NCI-H82 treated with DMSO at 0.1 percent for 48 hours (cell line): ENCODE data around the gene RBP3.

Experiments
- DNase-seq: peaks from one replicate; lab custom pipeline; 2025; ENCODE audit not compliant: unreplicated experiment; lab: John Stamatoyannopoulos, UW

The RBP3 gene

GRCh38 chr10:47397256-47397655, 49.1 kb downstream of the RBP3 start:
- no peak for DNase-seq

DNA sequence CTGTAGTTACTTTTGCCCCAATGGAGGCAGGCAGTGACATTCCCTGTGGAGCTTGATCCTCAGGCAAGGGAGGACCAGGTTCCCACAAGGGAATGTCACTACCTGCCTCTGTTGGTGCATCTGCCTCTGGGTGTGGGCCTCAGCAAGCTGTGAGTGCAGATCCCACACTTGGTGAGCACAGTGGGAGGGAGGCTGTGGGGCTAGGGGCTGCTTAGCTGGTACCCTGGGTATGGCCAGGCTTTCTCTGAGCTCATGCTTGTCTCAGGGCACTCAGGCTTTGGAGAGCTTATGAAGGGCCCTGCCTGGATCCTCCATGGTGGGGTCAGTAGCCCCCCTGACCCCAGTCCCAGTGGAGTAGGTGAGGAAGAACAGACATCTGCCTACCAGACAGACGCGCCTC, 52.1 kb downstream of the RBP3 start:
- no peak for DNase-seq

- DNase-seq, result no peak
These were observed 52.6 kb downstream of the RBP3 start for GRCh38 chr10:47400786-47401185.

GRCh38 chr10:47401210-47401609, 53.0 kb downstream of the RBP3 start:
- DNase-seq, result no peak

- DNase-seq, result no peak
These were observed 53.9 kb downstream of the RBP3 start for GRCh38 chr10:47401874-47402640.

GRCh38 chr10:47402641-47403301, 54.6 kb downstream of the RBP3 start:
- no peak for DNase-seq

DNA sequence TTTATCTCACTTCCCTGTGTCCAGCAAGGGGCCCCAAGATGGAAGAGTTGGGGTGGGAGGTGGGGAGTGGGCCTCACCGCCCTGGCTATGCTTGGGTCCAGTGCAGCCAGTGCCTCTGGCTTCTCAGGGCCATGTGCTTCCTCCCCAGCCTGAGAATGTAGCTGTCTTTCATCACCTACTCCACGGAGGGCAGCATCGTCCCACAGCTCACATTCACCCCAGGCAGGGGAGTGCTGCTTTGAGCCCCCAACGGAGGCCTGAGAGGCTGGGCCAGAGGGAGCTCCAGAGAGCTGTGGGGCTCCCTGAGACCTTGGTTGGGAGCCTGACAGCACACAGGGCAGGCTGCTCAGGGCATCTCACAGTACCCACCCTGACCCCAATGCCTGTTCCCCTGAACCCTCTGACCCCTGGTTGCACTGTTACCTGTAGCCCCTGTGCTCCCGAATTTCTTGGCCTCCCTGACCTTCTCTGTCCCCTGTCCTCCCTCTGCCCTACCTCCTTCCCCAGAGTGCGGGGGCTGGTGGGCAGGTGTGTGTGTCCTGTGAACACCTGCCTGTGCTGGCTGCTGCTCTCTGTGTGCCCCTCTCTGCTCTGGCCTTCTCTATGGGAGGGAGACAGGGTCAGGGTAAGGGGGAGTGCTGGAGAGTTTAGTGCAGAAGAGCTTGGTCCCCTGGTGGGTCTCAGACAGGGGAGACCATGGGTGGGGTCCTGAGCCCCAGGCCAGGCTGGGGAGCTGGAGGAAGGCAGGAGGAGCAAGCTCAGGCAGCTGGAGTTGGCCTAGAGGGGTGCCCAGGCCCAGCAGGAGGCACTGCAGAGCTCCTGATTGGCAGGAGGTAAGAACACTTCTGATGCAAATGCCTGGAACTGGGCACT, 55.5 kb downstream of the RBP3 start:
- no peak for DNase-seq

DNA sequence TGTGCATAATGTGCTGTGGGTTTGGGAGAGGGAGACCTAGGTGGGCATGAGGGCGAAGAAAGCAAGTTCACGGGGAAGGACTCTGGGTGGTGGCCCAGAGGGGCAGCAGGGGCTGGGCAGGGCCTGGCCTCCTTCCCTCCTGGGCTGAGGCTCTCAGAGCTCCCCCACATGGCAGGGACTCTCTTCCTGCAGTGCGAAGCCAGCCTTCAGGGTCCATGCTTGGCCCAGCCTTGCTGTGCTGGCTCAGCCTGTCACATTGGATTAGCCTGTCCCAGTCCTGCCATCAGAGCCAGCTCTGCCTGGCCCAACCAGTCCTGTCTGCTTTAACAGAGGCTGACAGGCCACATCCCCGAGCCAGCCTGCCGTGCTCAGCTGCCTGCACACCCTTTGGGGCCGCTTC, 56.3 kb downstream of the RBP3 start:
- no peak for DNase-seq

- DNase-seq, result no peak
These were observed 56.8 kb downstream of the RBP3 start for GRCh38 chr10:47404937-47405336.

GRCh38 chr10:47405857-47406547, 57.8 kb downstream of the RBP3 start:
- DNase-seq, result no peak

DNA sequence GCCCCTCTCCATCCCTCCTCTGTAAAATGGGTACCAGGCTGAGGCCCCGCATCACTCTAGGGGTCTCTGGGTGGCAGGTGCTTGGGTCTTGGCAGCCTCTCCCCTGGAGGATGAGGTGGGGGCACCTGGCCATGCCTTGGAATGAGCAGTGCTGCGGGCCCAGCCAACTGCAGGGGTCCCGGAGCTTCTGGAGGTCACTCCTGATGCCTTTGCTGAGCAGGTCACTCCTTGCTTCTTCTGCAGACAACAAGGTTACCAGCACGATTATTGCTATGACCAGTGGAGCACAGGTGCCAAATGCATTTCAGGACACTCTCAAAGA, 58.3 kb downstream of the RBP3 start:
- DNase-seq, result no peak

DNA sequence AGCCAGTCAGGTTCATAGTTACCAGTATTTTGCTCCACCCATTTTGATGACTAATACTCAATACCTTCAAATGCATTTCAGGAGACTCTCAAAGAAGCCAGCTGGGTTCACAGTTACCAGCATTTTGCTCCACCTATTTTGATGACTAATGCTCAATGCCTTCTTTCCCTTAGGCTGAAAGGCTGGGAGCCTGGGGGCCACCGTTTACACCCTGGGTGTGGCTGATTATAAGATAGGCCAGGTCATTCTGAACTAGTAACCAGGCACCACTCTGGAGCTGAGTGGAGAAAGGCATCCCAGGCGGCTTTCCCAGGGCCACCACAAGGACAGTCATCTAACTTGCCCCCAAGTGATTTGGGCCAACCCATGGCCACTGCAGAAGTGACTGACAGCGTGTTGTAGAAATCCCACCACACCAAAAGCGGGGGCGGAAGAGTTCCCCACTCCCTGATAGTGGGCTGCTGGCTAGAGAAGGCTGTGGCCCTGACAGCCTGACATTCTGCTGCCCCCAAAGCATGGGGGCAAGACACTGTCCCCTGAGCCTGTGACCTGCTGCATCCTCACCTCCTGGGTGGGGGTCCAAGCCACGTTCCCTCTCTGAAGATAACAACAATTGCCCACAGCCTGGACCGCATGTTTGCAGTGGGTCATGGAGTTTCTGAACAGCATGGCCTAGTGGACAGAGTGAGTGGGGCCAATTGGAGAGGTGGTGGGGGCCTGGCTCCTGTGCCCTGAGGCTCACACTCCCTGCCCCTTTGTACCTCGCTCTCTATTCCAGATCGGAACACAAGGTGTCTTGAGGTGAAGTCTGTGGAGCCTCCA, 58.9 kb downstream of the RBP3 start:
- DNase-seq, result no peak
